ENCODE results near the gene PATJ.

- no peak for TF ChIP-seq CTCF (IDR thresholded peaks at IDR 0.05; ENCODE audit: poor library complexity)
- no peak for TF ChIP-seq EZH2phosphoT487 (IDR thresholded peaks at IDR 0.05; ENCODE audit: low read depth, severe bottlenecking, unreplicated experiment)
- TF ChIP-seq EZH2 (IDR thresholded peaks at IDR 0.05; ENCODE audit: borderline replicate concordance) = no peak
Observed at GRCh38 chr1:61892977-61893376, 150.7 kb downstream of the PATJ start.

Measured in hepatocyte (in vitro differentiated cells).